Testis (tissue), 3 donors: Measurements from ENCODE around the gene CX3CL1. TPM values are rescaled to one million over a fixed set of nuclear protein-coding genes. Genes with fewer than 3 reads are reported as not detected.

Experiments used
- DNase-seq: peaks from one replicate; pipeline ENCODE4 v3.0.0-alpha.2; 2019
- H3K27ac ChIP-seq, 2 donors: fragments of 200-600 bp; sonication (generic); one replicate each; pipeline ENCODE4 v1.5.1; 2019
- H3K27me3 ChIP-seq: fragments of 200-600 bp; sonication (generic); one replicate; pipeline ENCODE4 v1.5.1; 2019
- H3K36me3 ChIP-seq: fragments of 200-600 bp; sonication (generic); one replicate; pipeline ENCODE4 v1.5.1; 2017; ENCODE audit warnings: low read depth; ENCODE audit errors: missing control alignments
- H3K4me1 ChIP-seq: fragments of 200-600 bp; sonication (generic); one replicate; pipeline ENCODE4 v1.5.1; 2019
- H3K4me3 ChIP-seq, 2 donors: fragments of 200-600 bp; sonication (generic); one replicate each; pipeline ENCODE4 v1.5.1; 2017 to 2019
- H3K9me3 ChIP-seq: fragments of 200-600 bp; sonication (generic); one replicate; pipeline ENCODE4 v1.5.1; 2017
- POLR2A ChIP-seq: fragments of 450-650 bp; IDR thresholded peaks from one replicate; pipeline ENCODE4 v1.6.1; 2017; ENCODE audit warnings: antibody characterized with exemption, mild to moderate bottlenecking, moderate library complexity
- WGBS, 2 donors: methylation state at CpG; one replicate each; pipeline ENCODE4 v1.1.5; 2018; 5-methylcytosine and 5-hydroxymethylcytosine counted together
- intact Hi-C: fragments of 100-400 bp; cut with DNase I; formaldehyde crosslinking; loops from one replicate; pipeline ENCODE4 v1.15.1; 2023; ENCODE audit warnings: low total_unique reads
- polyA plus RNA-seq: library from polyadenylated mRNA; stranded (reverse); fragments of 350-450 nt; fragmentation: Illumina TruSeq; extraction: RNeasy Lipid Tissue Mini Kit (QIAGEN cat#74804); gene quantifications from one replicate; pipeline ENCODE4 v1.2.3, GENCODE V29; 2014; ENCODE audit warnings: low read depth, low replicate concordance; ENCODE audit not compliant: insufficient read depth
- small RNA-seq, 2 donors: library from RNA; depleted of rRNA; stranded (forward); fragments of <200 nt; gene quantifications; one replicate each; pipeline ENCODE3, GENCODE V24; 2016
- total RNA-seq, 2 donors: library from RNA; depleted of rRNA; stranded (reverse); fragments of >200 nt; gene quantifications; one replicate each; pipeline ENCODE4 v1.2.3, GENCODE V29; 2016
- TF ChIP-seq, protein P1 (sequence below), 3 experiments: fragments of 450-650 bp in 2 of 3; fragments of 200-600 bp in 1 of 3; sonication (generic) in 1 of 3; IDR thresholded peaks; one replicate each; pipeline ENCODE4 v1.5.1; 2016 to 2019; ENCODE audit warnings: antibody characterized with exemption in 3 of 3, mild to moderate bottlenecking in 2 of 3, moderate library complexity in 1 of 3

Gene CX3CL1
- total and polyA plus RNA-seq, 3 donors from 2014 or later: 8.5 to 19.6 (median 12.9) TPM

DNA sequence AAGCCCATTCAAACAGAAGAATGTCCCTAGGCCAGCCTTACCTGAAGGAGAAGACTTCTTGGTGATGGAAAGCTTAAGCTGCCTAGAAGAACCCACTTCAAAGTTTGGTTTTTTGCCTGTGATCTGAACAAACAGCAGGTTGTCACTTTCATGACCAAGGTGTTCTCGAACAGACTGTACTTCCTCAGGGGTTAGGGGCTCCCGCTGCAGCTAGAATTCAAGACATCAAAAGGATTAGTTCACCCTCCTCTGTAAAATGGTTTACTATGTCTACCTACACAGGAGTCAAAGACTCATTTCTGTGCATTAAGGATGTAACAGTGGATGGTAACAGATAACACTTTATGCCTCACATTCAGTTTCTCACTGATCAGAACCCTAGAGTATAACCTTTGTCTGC, 61.7 kb downstream of the CX3CL1 start:
- WGBS, 2 donors: 95 to 96% methylated on average over 2 of the region's 2 CpGs
- H3K9me3 ChIP-seq: no peaks in the 10 kb centered on the region
- H3K36me3 ChIP-seq: no peaks in the 10 kb centered on the region
- TF ChIP-seq POLR2A: no peak
- TF ChIP-seq, protein P1, sequence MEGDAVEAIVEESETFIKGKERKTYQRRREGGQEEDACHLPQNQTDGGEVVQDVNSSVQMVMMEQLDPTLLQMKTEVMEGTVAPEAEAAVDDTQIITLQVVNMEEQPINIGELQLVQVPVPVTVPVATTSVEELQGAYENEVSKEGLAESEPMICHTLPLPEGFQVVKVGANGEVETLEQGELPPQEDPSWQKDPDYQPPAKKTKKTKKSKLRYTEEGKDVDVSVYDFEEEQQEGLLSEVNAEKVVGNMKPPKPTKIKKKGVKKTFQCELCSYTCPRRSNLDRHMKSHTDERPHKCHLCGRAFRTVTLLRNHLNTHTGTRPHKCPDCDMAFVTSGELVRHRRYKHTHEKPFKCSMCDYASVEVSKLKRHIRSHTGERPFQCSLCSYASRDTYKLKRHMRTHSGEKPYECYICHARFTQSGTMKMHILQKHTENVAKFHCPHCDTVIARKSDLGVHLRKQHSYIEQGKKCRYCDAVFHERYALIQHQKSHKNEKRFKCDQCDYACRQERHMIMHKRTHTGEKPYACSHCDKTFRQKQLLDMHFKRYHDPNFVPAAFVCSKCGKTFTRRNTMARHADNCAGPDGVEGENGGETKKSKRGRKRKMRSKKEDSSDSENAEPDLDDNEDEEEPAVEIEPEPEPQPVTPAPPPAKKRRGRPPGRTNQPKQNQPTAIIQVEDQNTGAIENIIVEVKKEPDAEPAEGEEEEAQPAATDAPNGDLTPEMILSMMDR (IDR thresholded peaks at IDR 0.05): no peak
- H3K27ac ChIP-seq: no peak overlapping the region
- intact Hi-C loops: no loop called here
- no peak for DNase-seq
- no peaks in the 10 kb centered on the region for H3K27me3 ChIP-seq
- no peak overlapping the region for H3K4me3 ChIP-seq
- no peaks in the 10 kb centered on the region for H3K4me1 ChIP-seq

Small RNA genes lying within 50 kb of the gene (small RNA-seq; reads per million reads assigned to genes)
- gene AC108081.1: 0 reads per million in 2 donors

Other genes starting within 250 kb of the CX3CL1 start
- 100 to 1,000 TPM in 1 of 2 donors, 10 to 100 TPM in 1; 96.4 to 122 TPM for gene PSME3IP1, start 186.5 kb upstream of the CX3CL1 start, total RNA-seq
- 224 TPM for gene PSME3IP1, start 186.5 kb upstream of the CX3CL1 start, polyA plus RNA-seq
- gene RSPRY1, start 186.2 kb upstream of the CX3CL1 start, total RNA-seq: 10 to 100 TPM; 73.3 to 81.2 TPM
- 53.0 TPM for gene RSPRY1, start 186.2 kb upstream of the CX3CL1 start, polyA plus RNA-seq
- gene ARL2BP, start 127.2 kb upstream of the CX3CL1 start, total RNA-seq: 10 to 100 TPM; 88.8 to 92.4 TPM
- gene ARL2BP, start 127.2 kb upstream of the CX3CL1 start, polyA plus RNA-seq: 128 TPM
- 10 to 100 TPM; 36.1 to 39.4 TPM for gene PLLP, start 87.8 kb upstream of the CX3CL1 start, total RNA-seq
- gene PLLP, start 87.8 kb upstream of the CX3CL1 start, polyA plus RNA-seq: 15.0 TPM
- not detected for gene CCL22, start 13.7 kb upstream of the CX3CL1 start, total RNA-seq
- 0.65 TPM for gene CCL22, start 13.7 kb upstream of the CX3CL1 start, polyA plus RNA-seq
- gene CCL17, start 32.3 kb downstream of the CX3CL1 start, total RNA-seq: under 1 TPM in 1 of 2 donors, not detected in 1; 0.81 TPM
- 4.0 TPM for gene CCL17, start 32.3 kb downstream of the CX3CL1 start, polyA plus RNA-seq
- gene CIAPIN1, start 74.9 kb downstream of the CX3CL1 start, total RNA-seq: 10 to 100 TPM; 74.9 to 77.1 TPM
- gene CIAPIN1, start 74.9 kb downstream of the CX3CL1 start, polyA plus RNA-seq: 205 TPM
- gene COQ9, start 75.0 kb downstream of the CX3CL1 start, total RNA-seq: 10 to 100 TPM; 74.1 to 77.1 TPM
- 93.5 TPM for gene COQ9, start 75.0 kb downstream of the CX3CL1 start, polyA plus RNA-seq
- gene POLR2C, start 90.2 kb downstream of the CX3CL1 start, total RNA-seq: 100 to 1,000 TPM in 1 of 2 donors, 10 to 100 TPM in 1; 88.7 to 102 TPM
- gene POLR2C, start 90.2 kb downstream of the CX3CL1 start, polyA plus RNA-seq: 65.0 TPM
- 10 to 100 TPM; 25.3 to 32.9 TPM for gene DOK4, start 114.0 kb downstream of the CX3CL1 start, total RNA-seq
- gene DOK4, start 114.0 kb downstream of the CX3CL1 start, polyA plus RNA-seq: 15.5 TPM
- 10 to 100 TPM; 13.1 to 16.7 TPM for gene CCDC102A, start 164.1 kb downstream of the CX3CL1 start, total RNA-seq
- 7.7 TPM for gene CCDC102A, start 164.1 kb downstream of the CX3CL1 start, polyA plus RNA-seq
- 1 to 10 TPM; 2.3 to 2.4 TPM for gene ADGRG5, start 170.2 kb downstream of the CX3CL1 start, total RNA-seq
- 2.7 TPM for gene ADGRG5, start 170.2 kb downstream of the CX3CL1 start, polyA plus RNA-seq